Measurements from ENCODE around the gene KLK4.

Gene KLK4

GRCh38 chr19:50911206-50912101, at the start of gene KLK4:
Gene KLK4 (minus strand): TSS chr19:50911395. CDS start chr19:50910738, 657 bp downstream.
- no peak for DNase-seq

- DNase-seq: no peak
These were observed 48.7 kb upstream of the KLK4 start for GRCh38 chr19:50959731-50960500.

- DNase-seq: no peak
These were observed 46.4 kb upstream of the KLK4 start for GRCh38 chr19:50957587-50957986.

- DNase-seq: no peak
These were observed 41.7 kb upstream of the KLK4 start, which contains the start of gene KLK5 for GRCh38 chr19:50952910-50953309. Gene KLK5 (minus strand): TSS chr19:50953038. CDS start chr19:50952657, 381 bp downstream.

- no peak for DNase-seq
These were observed 38.7 kb upstream of the KLK4 start for GRCh38 chr19:50949861-50950260.

GRCh38 chr19:50947123-50947522, 35.9 kb upstream of the KLK4 start:
- DNase-seq: no peak

- no peak for DNase-seq
These were observed 33.6 kb upstream of the KLK4 start for GRCh38 chr19:50944795-50945194.

- no peak for DNase-seq
These were observed 32.1 kb upstream of the KLK4 start for GRCh38 chr19:50943074-50943828.

- peak in 1 of 2 experiments; percentile 22 for DNase-seq
These were observed 28.4 kb upstream of the KLK4 start for GRCh38 chr19:50939596-50939995.

- no peak for DNase-seq
These were observed 22.4 kb upstream of the KLK4 start for GRCh38 chr19:50933640-50934039.

- no peak for DNase-seq
These were observed 21.5 kb upstream of the KLK4 start for GRCh38 chr19:50932690-50933083.

GRCh38 chr19:50932018-50932689, 21.0 kb upstream of the KLK4 start:
- no peak for DNase-seq

- DNase-seq: no peak
These were observed 19.8 kb upstream of the KLK4 start for GRCh38 chr19:50931023-50931422.

- DNase-seq: no peak
These were observed 17.6 kb upstream of the KLK4 start for GRCh38 chr19:50928831-50929230.

- no peak for DNase-seq
These were observed 14.9 kb upstream of the KLK4 start for GRCh38 chr19:50926144-50926543.

- DNase-seq: no peak
These were observed 14.5 kb upstream of the KLK4 start for GRCh38 chr19:50925734-50926133.

GRCh38 chr19:50924586-50924985, 13.4 kb upstream of the KLK4 start:
- no peak for DNase-seq

GRCh38 chr19:50922317-50922853, 11.2 kb upstream of the KLK4 start:
- DNase-seq: peak; percentile 56 to 75

GRCh38 chr19:50921426-50922316, 10.5 kb upstream of the KLK4 start:
- DNase-seq: no peak

- no peak for DNase-seq
These were observed 4.9 kb upstream of the KLK4 start for GRCh38 chr19:50916069-50916468.
